Measurements from ENCODE around the gene SH3D21. TPM values are rescaled to one million over a fixed set of nuclear protein-coding genes. Genes with fewer than 3 reads are reported as not detected.

Gene SH3D21
- total and polyA plus RNA-seq, 4 donors, result 9.0 to 16.6 (median 11.7) TPM

GRCh38 chr1:36324353-36324703 lies 18.2 kb downstream of the SH3D21 start:
- H3K9ac ChIP-seq (ENCODE audit: insufficient read depth in 1 of 2, low read length in 2 of 2), result peak overlapping the region in 1 of 2 donors; percentile 88
- WGBS, 2 donors, result 11 to 17% methylated on average over 9 of the region's 9 CpGs
- no peak for TF ChIP-seq CTCF (IDR thresholded peaks at IDR 0.05; ENCODE audit: control extremely low read depth, extremely low read depth)
- H3K27me3 ChIP-seq (ENCODE audit: control insufficient read depth in 3 of 3, insufficient read depth in 3 of 3, low read length in 2 of 3), result no peaks in the 10 kb centered on the region
- ATAC-seq (ENCODE audit: insufficient read depth, low FRiP score), result no peak
- H3K4me3 ChIP-seq, result no peak overlapping the region
- H3K36me3 ChIP-seq (ENCODE audit: control insufficient read depth in 4 of 4, insufficient read depth in 4 of 4, low read length in 4 of 4), result peaks cover 0 to 7% (median 2%) of the 10 kb centered on the region in 4 donors
- DNase-seq, result no peak
- H3K9me3 ChIP-seq (ENCODE audit: control insufficient read depth in 4 of 4, insufficient read depth in 3 of 4, low read length in 3 of 4), result no peaks in the 10 kb centered on the region
- H3K4me1 ChIP-seq (ENCODE audit: control insufficient read depth in 5 of 5, insufficient read depth in 5 of 5, low read length in 5 of 5), result peaks cover 0 to 43% (median 23%) of the 10 kb centered on the region in 5 donors
- peak overlapping the region in 1 of 2 donors; percentile 65 for H3K27ac ChIP-seq (ENCODE audit: low read depth in 1 of 2, low read length in 1 of 2)

GRCh38 chr1:36326499-36326898 lies 20.3 kb downstream of the SH3D21 start:
- ATAC-seq (ENCODE audit: insufficient read depth, low FRiP score), result no peak
- Histone ChIP-seq H3K36me3 (ENCODE audit: control insufficient read depth in 4 of 4, insufficient read depth in 4 of 4, low read length in 4 of 4) (peaks cover 0 to 4% (median 1%) of the 10 kb centered on the region in 4 donors), H3K9me3 (ENCODE audit: control insufficient read depth in 4 of 4, insufficient read depth in 3 of 4, low read length in 3 of 4) (no peaks in the 10 kb centered on the region), H3K27ac (ENCODE audit: low read depth in 1 of 2, low read length in 1 of 2) (no peak overlapping the region), H3K27me3 (ENCODE audit: control insufficient read depth in 3 of 3, insufficient read depth in 3 of 3, low read length in 2 of 3) (no peaks in the 10 kb centered on the region), H3K4me3 (no peak overlapping the region), H3K9ac (ENCODE audit: insufficient read depth in 1 of 2, low read length in 2 of 2) (no peak overlapping the region), H3K4me1 (ENCODE audit: control insufficient read depth in 5 of 5, insufficient read depth in 5 of 5, low read length in 5 of 5) (peaks cover 0 to 27% (median 19%) of the 10 kb centered on the region in 5 donors)
- DNase-seq, result peak in 2 of 3 donors; percentile 29 to 43
- 52 to 54% methylated on average over 6 of the region's 6 CpGs for WGBS, 2 donors
- no peak for TF ChIP-seq CTCF (IDR thresholded peaks at IDR 0.05; ENCODE audit: control extremely low read depth, extremely low read depth)

DNA sequence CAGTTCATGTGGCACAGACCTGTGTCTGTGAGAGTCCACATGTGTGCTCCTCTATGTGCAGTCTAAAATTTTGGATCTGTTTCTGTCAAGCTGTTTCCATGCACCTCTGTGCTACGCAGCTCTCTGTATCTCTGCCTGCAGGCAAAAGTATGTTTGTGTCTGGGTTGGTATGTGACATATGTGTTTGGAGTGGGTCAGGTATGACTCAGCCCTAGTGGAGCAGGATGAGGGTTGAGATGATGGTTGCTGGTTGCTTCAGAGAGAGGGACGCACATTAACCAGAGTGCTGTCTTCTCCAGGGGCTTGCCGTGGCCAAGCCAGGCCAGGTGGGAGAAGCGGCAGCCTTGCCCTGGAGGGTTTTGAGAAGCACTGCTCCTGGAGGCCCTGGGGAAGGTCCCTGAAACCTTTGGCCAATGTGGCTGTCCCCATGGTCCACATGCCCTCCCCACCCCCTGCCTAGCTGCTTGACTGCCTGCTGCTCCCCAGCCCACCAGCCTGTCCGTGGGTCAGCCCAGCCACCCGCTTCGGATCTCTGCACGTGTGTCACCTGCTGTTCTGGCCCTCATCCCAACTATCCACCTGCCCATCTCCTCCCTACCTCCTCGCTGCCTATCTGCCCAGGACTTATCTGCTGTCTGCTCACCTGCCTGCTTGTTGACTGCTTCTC lies 21.4 kb downstream of the SH3D21 start:
- Histone ChIP-seq H3K4me1 (ENCODE audit: control insufficient read depth in 5 of 5, insufficient read depth in 5 of 5, low read length in 5 of 5) (peaks cover 0 to 18% (median 13%) of the 10 kb centered on the region in 5 donors), H3K27ac (ENCODE audit: low read depth in 1 of 2, low read length in 1 of 2) (no peak overlapping the region), H3K9ac (ENCODE audit: insufficient read depth in 1 of 2, low read length in 2 of 2) (no peak overlapping the region), H3K9me3 (ENCODE audit: control insufficient read depth in 4 of 4, insufficient read depth in 3 of 4, low read length in 3 of 4) (no peaks in the 10 kb centered on the region), H3K27me3 (ENCODE audit: control insufficient read depth in 3 of 3, insufficient read depth in 3 of 3, low read length in 2 of 3) (no peaks in the 10 kb centered on the region), H3K4me3 (no peak overlapping the region), H3K36me3 (ENCODE audit: control insufficient read depth in 4 of 4, insufficient read depth in 4 of 4, low read length in 4 of 4) (no peaks in the 10 kb centered on the region)
- TF ChIP-seq CTCF (IDR thresholded peaks at IDR 0.05; ENCODE audit: control extremely low read depth, extremely low read depth), result no peak
- no peak for DNase-seq
- 84% methylated on average over 9 of the region's 9 CpGs for WGBS, 2 donors
- ATAC-seq (ENCODE audit: insufficient read depth, low FRiP score), result no peak

GRCh38 chr1:36328088-36328480 lies 21.9 kb downstream of the SH3D21 start:
- Histone ChIP-seq H3K4me1 (ENCODE audit: control insufficient read depth in 5 of 5, insufficient read depth in 5 of 5, low read length in 5 of 5) (peaks cover 0 to 18% (median 13%) of the 10 kb centered on the region in 5 donors), H3K27me3 (ENCODE audit: control insufficient read depth in 3 of 3, insufficient read depth in 3 of 3, low read length in 2 of 3) (no peaks in the 10 kb centered on the region), H3K27ac (ENCODE audit: low read depth in 1 of 2, low read length in 1 of 2) (no peak overlapping the region), H3K36me3 (ENCODE audit: control insufficient read depth in 4 of 4, insufficient read depth in 4 of 4, low read length in 4 of 4) (no peaks in the 10 kb centered on the region), H3K4me3 (no peak overlapping the region), H3K9me3 (ENCODE audit: control insufficient read depth in 4 of 4, insufficient read depth in 3 of 4, low read length in 3 of 4) (no peaks in the 10 kb centered on the region), H3K9ac (ENCODE audit: insufficient read depth in 1 of 2, low read length in 2 of 2) (no peak overlapping the region)
- WGBS, 2 donors, result 89 to 93% methylated on average over 6 of the region's 6 CpGs
- DNase-seq (no peak), ATAC-seq (ENCODE audit: insufficient read depth, low FRiP score) (no peak)
- no peak for TF ChIP-seq CTCF (IDR thresholded peaks at IDR 0.05; ENCODE audit: control extremely low read depth, extremely low read depth)

Data from lung (tissue), 12 donors.